ENCODE data around the gene MINDY1.

Gene MINDY1

GRCh38 chr1:150981805-150982712, 24.6 kb downstream of the MINDY1 start, which contains the start of gene ANXA9:
Gene ANXA9, plus strand, starts transcription at chr1:150982292. Its CDS starts 814 bp downstream, at chr1:150983106.
- no peak for TF ChIP-seq CTCF (IDR thresholded peaks at IDR 0.05; ENCODE audit: insufficient read depth, low read length, poor library complexity, severe bottlenecking)
- no peak for DNase-seq (ENCODE audit: extremely low read depth, insufficient read length)
- no peaks in the 10 kb centered on the region for H3K36me3 ChIP-seq (ENCODE audit: control insufficient read depth, insufficient read depth, low read length)
- H3K27me3 ChIP-seq (replicated peaks; ENCODE audit: control insufficient read depth, insufficient read depth, low read length), result no peaks in the 10 kb centered on the region
- no peak within 1 kb of the TSS for H3K4me3 ChIP-seq (replicated peaks; ENCODE audit: low read depth, low read length)

- no peak for DNase-seq (ENCODE audit: extremely low read depth, insufficient read length)
Observed at GRCh38 chr1:150981177-150981804, 25.4 kb downstream of the MINDY1 start.

GRCh38 chr1:150979092-150980056, 27.3 kb downstream of the MINDY1 start:
- no peak overlapping the region; the same call in 1 of the 2 replicates for H3K4me3 ChIP-seq (replicated peaks; ENCODE audit: low read depth, low read length)
- H3K36me3 ChIP-seq (ENCODE audit: control insufficient read depth, insufficient read depth, low read length), result no peaks in the 10 kb centered on the region
- DNase-seq (ENCODE audit: extremely low read depth, insufficient read length), result peak; percentile 74
- H3K27me3 ChIP-seq (replicated peaks; ENCODE audit: control insufficient read depth, insufficient read depth, low read length), result no peaks in the 10 kb centered on the region
- peak; percentile 100 for TF ChIP-seq CTCF (IDR thresholded peaks at IDR 0.05; ENCODE audit: insufficient read depth, low read length, poor library complexity, severe bottlenecking)

More at GRCh38 chr1:150981177-150981804, 25.4 kb downstream of the MINDY1 start:
- Histone ChIP-seq H3K27me3 (replicated peaks; ENCODE audit: control insufficient read depth, insufficient read depth, low read length) (no peaks in the 10 kb centered on the region), H3K4me3 (replicated peaks; ENCODE audit: low read depth, low read length) (no peak overlapping the region), H3K36me3 (ENCODE audit: control insufficient read depth, insufficient read depth, low read length) (no peaks in the 10 kb centered on the region)
- TF ChIP-seq CTCF (IDR thresholded peaks at IDR 0.05; ENCODE audit: insufficient read depth, low read length, poor library complexity, severe bottlenecking), result no peak

GRCh38 chr1:150976879-150977694, 29.6 kb downstream of the MINDY1 start:
- no peak for TF ChIP-seq CTCF (IDR thresholded peaks at IDR 0.05; ENCODE audit: insufficient read depth, low read length, poor library complexity, severe bottlenecking)
- no peak overlapping the region for H3K4me3 ChIP-seq (replicated peaks; ENCODE audit: low read depth, low read length)
- no peaks in the 10 kb centered on the region for H3K27me3 ChIP-seq (replicated peaks; ENCODE audit: control insufficient read depth, insufficient read depth, low read length)
- no peaks in the 10 kb centered on the region for H3K36me3 ChIP-seq (ENCODE audit: control insufficient read depth, insufficient read depth, low read length)
- peak; percentile 33 for DNase-seq (ENCODE audit: extremely low read depth, insufficient read length)
